ENCODE data around the gene CLRN1.

The CLRN1 gene

DNA sequence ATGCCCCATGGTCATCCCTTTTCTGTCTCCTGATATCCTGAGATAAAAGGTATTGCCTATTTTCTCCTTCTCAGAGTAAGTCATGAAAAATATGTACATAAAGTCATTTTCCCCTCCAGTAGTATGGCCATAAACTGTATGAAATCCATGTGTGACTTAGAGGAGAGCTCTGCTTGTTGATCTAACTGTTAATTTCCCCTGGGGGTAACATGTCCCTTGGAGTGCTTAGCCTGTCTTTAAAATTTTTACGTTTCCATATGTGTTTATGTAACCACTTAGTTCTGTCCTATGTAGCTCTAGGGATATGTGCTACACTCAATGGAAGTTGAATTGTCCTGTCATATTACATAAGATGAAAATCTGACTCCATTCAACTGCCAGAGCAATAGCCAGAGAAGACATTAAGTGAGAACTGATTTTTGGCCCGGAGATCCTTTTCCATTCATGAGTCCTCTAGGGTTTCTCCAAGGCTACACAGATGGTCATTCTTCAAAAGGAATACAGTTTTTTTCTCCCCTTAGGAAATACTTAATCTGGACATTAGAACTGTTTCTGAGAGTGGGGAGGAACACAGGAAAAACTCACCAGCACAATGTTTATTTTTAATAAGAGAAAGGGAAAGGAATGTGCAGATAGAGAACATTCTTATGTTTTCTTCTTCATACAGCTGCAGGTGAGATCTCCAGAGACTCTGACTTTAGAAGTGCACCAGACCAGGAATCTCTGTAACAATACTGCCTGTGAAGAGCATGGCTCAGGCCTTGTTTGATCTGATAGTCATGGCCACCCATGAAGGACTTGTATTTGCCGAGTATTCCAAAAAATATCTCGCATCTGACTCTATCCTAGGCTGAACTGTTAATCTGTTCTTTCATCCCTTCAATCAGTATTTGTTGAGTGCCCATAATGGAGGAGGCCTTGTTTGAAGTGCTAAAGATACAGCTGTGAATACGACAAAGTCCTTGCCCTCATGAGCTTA is 29.8 kb upstream of the CLRN1 start:
- Histone ChIP-seq H3K36me3 (ENCODE audit: insufficient read depth, low read length) (no peaks in the 10 kb centered on the region), H4K20me1 (ENCODE audit: insufficient read depth, low read length, poor library complexity, severe bottlenecking) (no peaks in the 10 kb centered on the region), H3K9me3 (ENCODE audit: insufficient read depth, low read depth, low read length) (no peaks in the 10 kb centered on the region), H3K79me2 (ENCODE audit: insufficient read depth, low read length) (no peaks in the 10 kb centered on the region), H3K9me2 (replicated peaks; ENCODE audit: low read depth, low read length) (no peaks in the 10 kb centered on the region), H3K9ac (ENCODE audit: low read depth, low read length, poor library complexity, severe bottlenecking) (no peak overlapping the region), H3K27me3 (ENCODE audit: insufficient read depth, low read length, poor library complexity, severe bottlenecking) (no peaks in the 10 kb centered on the region), H2AFZ (ENCODE audit: low read length) (no peak overlapping the region; the same call in 1 of the 2 replicates), H3K4me2 (ENCODE audit: low read depth, low read length, poor library complexity, severe bottlenecking) (no peak overlapping the region), H3F3A (ENCODE audit: low read depth) (no peaks in the 10 kb centered on the region), H3K4me3 (ENCODE audit: low read length, poor library complexity, severe bottlenecking) (no peak overlapping the region), H3K4me1 (ENCODE audit: insufficient read depth, low read length, poor library complexity, severe bottlenecking) (no peaks in the 10 kb centered on the region)
- no peak for TF ChIP-seq EZH2phosphoT487 (IDR thresholded peaks at IDR 0.05; ENCODE audit: borderline replicate concordance)

DNA sequence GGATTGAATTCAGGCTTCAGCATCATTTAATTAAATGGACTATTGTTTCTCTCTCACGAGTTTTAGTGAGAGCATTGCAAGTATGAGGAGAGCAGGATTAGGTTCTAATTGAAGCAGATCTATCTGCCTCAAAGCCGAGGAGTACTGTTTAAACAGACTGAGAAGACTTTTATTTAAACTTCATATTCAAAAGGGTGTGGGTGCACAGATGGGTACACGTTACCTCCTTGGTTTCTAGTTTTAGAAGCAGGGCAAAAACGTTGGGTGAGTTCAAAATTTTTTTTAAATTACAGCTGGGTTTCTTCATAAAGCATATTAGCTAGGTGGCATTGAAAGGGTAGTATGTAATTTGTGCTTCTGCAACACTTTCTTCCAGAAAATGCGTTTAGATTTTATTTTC is 26.5 kb upstream of the CLRN1 start:
- Histone ChIP-seq H3K4me2 (ENCODE audit: low read depth, low read length, poor library complexity, severe bottlenecking) (no peak overlapping the region), H3K4me1 (ENCODE audit: insufficient read depth, low read length, poor library complexity, severe bottlenecking) (no peaks in the 10 kb centered on the region), H3F3A (ENCODE audit: low read depth) (no peaks in the 10 kb centered on the region), H3K4me3 (ENCODE audit: low read length, poor library complexity, severe bottlenecking) (no peak overlapping the region), H3K79me2 (ENCODE audit: insufficient read depth, low read length) (no peaks in the 10 kb centered on the region), H3K9me3 (ENCODE audit: insufficient read depth, low read depth, low read length) (no peaks in the 10 kb centered on the region), H3K27me3 (ENCODE audit: insufficient read depth, low read length, poor library complexity, severe bottlenecking) (no peaks in the 10 kb centered on the region), H4K20me1 (ENCODE audit: insufficient read depth, low read length, poor library complexity, severe bottlenecking) (no peaks in the 10 kb centered on the region), H2AFZ (ENCODE audit: low read length) (no peak overlapping the region), H3K9me2 (replicated peaks; ENCODE audit: low read depth, low read length) (no peaks in the 10 kb centered on the region), H3K36me3 (ENCODE audit: insufficient read depth, low read length) (no peaks in the 10 kb centered on the region), H3K9ac (ENCODE audit: low read depth, low read length, poor library complexity, severe bottlenecking) (no peak overlapping the region)
- TF ChIP-seq EZH2phosphoT487 (IDR thresholded peaks at IDR 0.05; ENCODE audit: borderline replicate concordance), result no peak
- TF ChIP-seq, protein P1, sequence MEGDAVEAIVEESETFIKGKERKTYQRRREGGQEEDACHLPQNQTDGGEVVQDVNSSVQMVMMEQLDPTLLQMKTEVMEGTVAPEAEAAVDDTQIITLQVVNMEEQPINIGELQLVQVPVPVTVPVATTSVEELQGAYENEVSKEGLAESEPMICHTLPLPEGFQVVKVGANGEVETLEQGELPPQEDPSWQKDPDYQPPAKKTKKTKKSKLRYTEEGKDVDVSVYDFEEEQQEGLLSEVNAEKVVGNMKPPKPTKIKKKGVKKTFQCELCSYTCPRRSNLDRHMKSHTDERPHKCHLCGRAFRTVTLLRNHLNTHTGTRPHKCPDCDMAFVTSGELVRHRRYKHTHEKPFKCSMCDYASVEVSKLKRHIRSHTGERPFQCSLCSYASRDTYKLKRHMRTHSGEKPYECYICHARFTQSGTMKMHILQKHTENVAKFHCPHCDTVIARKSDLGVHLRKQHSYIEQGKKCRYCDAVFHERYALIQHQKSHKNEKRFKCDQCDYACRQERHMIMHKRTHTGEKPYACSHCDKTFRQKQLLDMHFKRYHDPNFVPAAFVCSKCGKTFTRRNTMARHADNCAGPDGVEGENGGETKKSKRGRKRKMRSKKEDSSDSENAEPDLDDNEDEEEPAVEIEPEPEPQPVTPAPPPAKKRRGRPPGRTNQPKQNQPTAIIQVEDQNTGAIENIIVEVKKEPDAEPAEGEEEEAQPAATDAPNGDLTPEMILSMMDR (conservative IDR thresholded peaks at IDR 0.05; ENCODE audit: low read length), result no peak

DNA sequence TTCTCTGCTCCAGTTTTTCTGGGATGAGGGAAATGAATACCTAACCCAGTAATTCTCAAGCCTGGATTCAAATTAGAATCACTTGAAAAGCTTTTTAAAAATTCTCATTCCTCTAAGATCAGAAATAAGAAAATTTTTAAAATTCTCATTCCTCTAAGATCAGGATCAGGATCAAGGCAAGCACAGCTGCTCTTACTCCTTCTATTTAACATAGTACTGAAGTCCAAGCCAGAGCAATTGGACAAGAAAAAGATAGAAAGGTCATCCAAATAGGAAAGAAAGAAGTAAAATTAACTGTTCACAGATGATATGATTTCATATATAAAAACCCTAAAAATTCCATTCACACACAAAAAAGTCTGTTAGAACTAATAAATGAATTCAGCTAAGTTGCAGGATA is 24.2 kb upstream of the CLRN1 start:
- Histone ChIP-seq H3K9me2 (replicated peaks; ENCODE audit: low read depth, low read length) (no peaks in the 10 kb centered on the region), H3K79me2 (ENCODE audit: insufficient read depth, low read length) (no peaks in the 10 kb centered on the region), H3K27me3 (ENCODE audit: insufficient read depth, low read length, poor library complexity, severe bottlenecking) (no peaks in the 10 kb centered on the region), H3K36me3 (ENCODE audit: insufficient read depth, low read length) (no peaks in the 10 kb centered on the region), H3K4me2 (ENCODE audit: low read depth, low read length, poor library complexity, severe bottlenecking) (no peak overlapping the region), H3K9ac (ENCODE audit: low read depth, low read length, poor library complexity, severe bottlenecking) (no peak overlapping the region), H3K4me1 (ENCODE audit: insufficient read depth, low read length, poor library complexity, severe bottlenecking) (no peaks in the 10 kb centered on the region), H4K20me1 (ENCODE audit: insufficient read depth, low read length, poor library complexity, severe bottlenecking) (no peaks in the 10 kb centered on the region), H3F3A (ENCODE audit: low read depth) (no peaks in the 10 kb centered on the region), H3K9me3 (ENCODE audit: insufficient read depth, low read depth, low read length) (peaks cover 8% of the 10 kb centered on the region; the same call in 1 of the 2 replicates), H2AFZ (ENCODE audit: low read length) (no peak overlapping the region), H3K4me3 (ENCODE audit: low read length, poor library complexity, severe bottlenecking) (no peak overlapping the region)
- TF ChIP-seq EZH2phosphoT487 (IDR thresholded peaks at IDR 0.05; ENCODE audit: borderline replicate concordance), result no peak
- TF ChIP-seq, protein P1 (conservative IDR thresholded peaks at IDR 0.05; ENCODE audit: low read length), result no peak
